DND-41 (cell line): ENCODE data around the gene MBD6.

Experiments
- ATAC-seq: fragments of 200-7000 bp; cut with Tn5 transposase; 3 replicates; pipeline ENCODE4 v1.9.1; 2021; ENCODE audit warnings: low read depth; ENCODE audit not compliant: insufficient read depth
- DNase-seq: peaks from one replicate; pipeline ENCODE4 v3.0.0-alpha.2; 2020
- H2AFZ ChIP-seq: 2 replicates; pipeline ENCODE4 v1.6.0; 2012; ENCODE audit warnings: low read depth, low read length
- H3K27ac ChIP-seq: 2 replicates; pipeline ENCODE4 v1.5.1; 2012; ENCODE audit warnings: low read length, inconsistent platforms
- H3K27me3 ChIP-seq: fragments of 200-600 bp; sonication (generic); 2 replicates; pipeline ENCODE4 v1.6.0; 2012; ENCODE audit warnings: low read length, mild to moderate bottlenecking, inconsistent platforms; ENCODE audit not compliant: insufficient read depth, poor library complexity
- H3K36me3 ChIP-seq: 2 replicates; pipeline ENCODE4 v1.5.1; 2012; ENCODE audit warnings: low read length, inconsistent platforms; ENCODE audit not compliant: insufficient read depth
- H3K4me1 ChIP-seq: 2 replicates; pipeline ENCODE4 v1.5.1; 2012; ENCODE audit warnings: mild to moderate bottlenecking, low read length; ENCODE audit not compliant: insufficient read depth
- H3K4me2 ChIP-seq: 2 replicates; pipeline ENCODE4 v1.6.0; 2012; ENCODE audit warnings: mild to moderate bottlenecking, moderate library complexity, low read length, inconsistent platforms; ENCODE audit not compliant: insufficient read depth
- H3K4me3 ChIP-seq, 2 experiments: fragments of 200-600 bp in 1 of 2; shearing (Covaris generic) in 1 of 2; 2 replicates each; pipeline ENCODE4 v1.5.1; 2012 to 2016; ENCODE audit warnings: inconsistent platforms in 2 of 2, low read length in 2 of 2, mild to moderate bottlenecking in 2 of 2, low read depth in 1 of 2, moderate library complexity in 1 of 2
- H3K79me2 ChIP-seq: 2 replicates; pipeline ENCODE4 v1.6.0; 2012; ENCODE audit warnings: low read length, inconsistent platforms; ENCODE audit not compliant: insufficient read depth
- H3K9ac ChIP-seq: 2 replicates; pipeline ENCODE4 v1.6.0; 2012; ENCODE audit warnings: low read depth, mild to moderate bottlenecking, inconsistent platforms, low read length, moderate library complexity
- H3K9me3 ChIP-seq: 2 replicates; pipeline ENCODE4 v1.5.1; 2012; ENCODE audit warnings: low read length, moderate library complexity, mild to moderate bottlenecking, inconsistent platforms; ENCODE audit not compliant: insufficient read depth, severe bottlenecking
- H4K20me1 ChIP-seq: 2 replicates; pipeline ENCODE4 v1.6.0; 2012; ENCODE audit warnings: low read length; ENCODE audit not compliant: insufficient read depth
- EZH2 ChIP-seq: IDR thresholded peaks from 3 replicates; pipeline ENCODE4 v1.6.1; 2012; ENCODE audit warnings: borderline replicate concordance, low read depth, mild to moderate bottlenecking, moderate library complexity, low read length, inconsistent platforms; ENCODE audit not compliant: severe bottlenecking
- TF ChIP-seq, protein P1 (sequence below): IDR thresholded peaks from 2 replicates; pipeline ENCODE4 v1.5.1; 2012; ENCODE audit warnings: borderline replicate concordance, low read length, moderate library complexity, mild to moderate bottlenecking; ENCODE audit not compliant: poor library complexity, severe bottlenecking; ENCODE audit errors: extremely low read depth

The MBD6 gene

DNA sequence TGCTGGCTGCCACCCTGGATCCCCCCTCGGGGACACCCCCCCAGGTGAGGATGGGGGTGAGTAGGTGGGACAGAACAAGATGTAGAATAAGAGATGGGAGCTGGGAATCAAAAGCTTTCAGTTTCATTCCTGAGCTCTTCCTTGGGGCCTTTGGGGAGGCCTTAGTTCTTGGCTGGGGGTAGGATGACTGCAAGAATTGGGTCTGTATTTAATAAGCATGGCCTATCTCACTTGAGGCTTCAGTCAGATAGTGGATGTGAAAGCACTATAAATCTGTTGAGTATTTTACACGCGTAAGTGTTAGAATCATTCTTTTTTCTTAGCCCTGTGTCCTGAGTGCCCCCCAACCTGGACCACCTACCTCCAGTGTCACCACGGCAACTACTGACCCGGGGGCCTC lies 4.6 kb downstream of the MBD6 start:
- TF ChIP-seq, protein P1, sequence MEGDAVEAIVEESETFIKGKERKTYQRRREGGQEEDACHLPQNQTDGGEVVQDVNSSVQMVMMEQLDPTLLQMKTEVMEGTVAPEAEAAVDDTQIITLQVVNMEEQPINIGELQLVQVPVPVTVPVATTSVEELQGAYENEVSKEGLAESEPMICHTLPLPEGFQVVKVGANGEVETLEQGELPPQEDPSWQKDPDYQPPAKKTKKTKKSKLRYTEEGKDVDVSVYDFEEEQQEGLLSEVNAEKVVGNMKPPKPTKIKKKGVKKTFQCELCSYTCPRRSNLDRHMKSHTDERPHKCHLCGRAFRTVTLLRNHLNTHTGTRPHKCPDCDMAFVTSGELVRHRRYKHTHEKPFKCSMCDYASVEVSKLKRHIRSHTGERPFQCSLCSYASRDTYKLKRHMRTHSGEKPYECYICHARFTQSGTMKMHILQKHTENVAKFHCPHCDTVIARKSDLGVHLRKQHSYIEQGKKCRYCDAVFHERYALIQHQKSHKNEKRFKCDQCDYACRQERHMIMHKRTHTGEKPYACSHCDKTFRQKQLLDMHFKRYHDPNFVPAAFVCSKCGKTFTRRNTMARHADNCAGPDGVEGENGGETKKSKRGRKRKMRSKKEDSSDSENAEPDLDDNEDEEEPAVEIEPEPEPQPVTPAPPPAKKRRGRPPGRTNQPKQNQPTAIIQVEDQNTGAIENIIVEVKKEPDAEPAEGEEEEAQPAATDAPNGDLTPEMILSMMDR, result no peak
- TF ChIP-seq EZH2, result no peak
- peaks cover 39% of the 10 kb centered on the region for H3K4me1 ChIP-seq
- H3K27ac ChIP-seq, result no peak overlapping the region
- H4K20me1 ChIP-seq, result peaks cover 33% of the 10 kb centered on the region
- DNase-seq (no peak), ATAC-seq (no peak)
- no peak overlapping the region for H2AFZ ChIP-seq
- no peak overlapping the region for H3K4me3 ChIP-seq
- H3K9me3 ChIP-seq, result no peaks in the 10 kb centered on the region
- H3K27me3 ChIP-seq, result no peaks in the 10 kb centered on the region
- no peak overlapping the region for H3K9ac ChIP-seq
- H3K4me2 ChIP-seq, result peak overlapping the region; percentile 15; the same call in 1 of the 2 replicates
- peaks cover 50% of the 10 kb centered on the region for H3K79me2 ChIP-seq
- peaks cover 85% of the 10 kb centered on the region for H3K36me3 ChIP-seq

DNA sequence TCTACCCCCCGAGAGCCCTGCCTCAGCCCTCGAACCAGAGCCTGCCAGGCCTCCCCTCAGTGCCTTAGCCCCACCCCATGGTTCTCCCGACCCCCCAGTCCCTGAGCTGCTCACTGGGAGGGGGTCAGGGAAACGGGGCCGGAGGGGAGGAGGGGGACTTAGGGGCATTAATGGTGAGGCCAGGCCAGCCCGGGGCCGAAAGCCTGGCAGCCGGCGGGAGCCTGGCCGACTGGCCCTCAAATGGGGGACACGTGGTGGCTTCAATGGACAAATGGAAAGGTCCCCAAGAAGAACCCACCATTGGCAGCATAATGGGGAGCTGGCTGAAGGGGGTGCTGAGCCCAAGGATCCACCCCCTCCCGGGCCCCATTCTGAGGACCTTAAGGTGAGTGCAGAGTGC lies 5.6 kb downstream of the MBD6 start:
- no peak overlapping the region for H2AFZ ChIP-seq
- H3K27ac ChIP-seq, result no peak overlapping the region
- no peaks in the 10 kb centered on the region for H3K27me3 ChIP-seq
- H3K9me3 ChIP-seq, result no peaks in the 10 kb centered on the region
- DNase-seq (no peak), ATAC-seq (no peak)
- no peak overlapping the region for H3K4me2 ChIP-seq
- H4K20me1 ChIP-seq, result peaks cover 32% of the 10 kb centered on the region
- peaks cover 94% of the 10 kb centered on the region for H3K36me3 ChIP-seq
- no peak for TF ChIP-seq EZH2
- TF ChIP-seq, protein P1, result no peak
- H3K9ac ChIP-seq, result no peak overlapping the region
- H3K4me1 ChIP-seq, result peaks cover 37% of the 10 kb centered on the region
- H3K79me2 ChIP-seq, result peaks cover 48% of the 10 kb centered on the region
- H3K4me3 ChIP-seq, result no peak overlapping the region

DNA sequence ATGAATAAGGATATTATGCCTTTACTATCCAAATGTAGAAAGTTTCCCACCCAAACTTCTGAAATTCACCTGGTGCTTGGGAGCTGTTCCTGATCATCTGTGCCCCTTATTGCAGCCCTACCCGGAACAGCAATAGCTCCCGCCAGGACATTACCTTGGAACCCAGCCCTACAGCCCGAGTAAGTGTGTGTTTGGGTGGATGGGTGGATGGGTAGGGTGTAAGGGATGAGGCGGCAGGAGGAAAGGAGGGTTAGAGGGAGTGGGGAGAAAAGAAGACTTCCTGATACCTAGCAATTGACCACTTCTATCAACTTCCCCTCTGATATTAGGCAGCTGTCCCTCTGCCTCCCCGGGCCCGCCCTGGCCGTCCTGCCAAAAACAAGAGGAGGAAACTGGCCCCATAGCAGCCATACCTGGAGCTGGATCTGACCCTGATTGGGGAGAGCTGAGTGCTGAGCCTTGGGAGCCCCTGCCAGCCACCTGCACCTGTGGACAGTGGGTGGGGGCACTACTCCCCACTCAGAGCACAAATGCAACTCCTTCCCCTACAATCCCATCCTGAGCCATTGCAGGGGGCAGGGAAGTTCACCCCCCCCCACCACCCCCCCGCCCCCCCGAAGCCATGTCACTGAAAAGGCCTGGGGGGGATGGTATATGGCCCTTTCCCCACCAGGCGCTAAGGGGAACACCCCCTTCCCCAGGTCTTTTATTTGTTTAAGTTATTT lies 6.4 kb downstream of the MBD6 start:
- Histone ChIP-seq H3K27ac (0 out of 2 replicates have a peak overlapping the region, but pooled peaks have one; percentile 35), H2AFZ (no peak overlapping the region), H3K79me2 (peaks cover 40% of the 10 kb centered on the region), H3K4me2 (no peak overlapping the region), H3K27me3 (no peaks in the 10 kb centered on the region), H3K36me3 (peaks cover 94% of the 10 kb centered on the region), H3K4me1 (peaks cover 29% of the 10 kb centered on the region), H3K9me3 (no peaks in the 10 kb centered on the region), H3K4me3 (no peak overlapping the region), H3K9ac (no peak overlapping the region), H4K20me1 (peaks cover 24% of the 10 kb centered on the region)
- no peak for ATAC-seq
- TF ChIP-seq EZH2, result no peak
- TF ChIP-seq, protein P1, result no peak
- no peak for DNase-seq
